ENCODE data around the gene HDHD3.

Gene HDHD3

DNA sequence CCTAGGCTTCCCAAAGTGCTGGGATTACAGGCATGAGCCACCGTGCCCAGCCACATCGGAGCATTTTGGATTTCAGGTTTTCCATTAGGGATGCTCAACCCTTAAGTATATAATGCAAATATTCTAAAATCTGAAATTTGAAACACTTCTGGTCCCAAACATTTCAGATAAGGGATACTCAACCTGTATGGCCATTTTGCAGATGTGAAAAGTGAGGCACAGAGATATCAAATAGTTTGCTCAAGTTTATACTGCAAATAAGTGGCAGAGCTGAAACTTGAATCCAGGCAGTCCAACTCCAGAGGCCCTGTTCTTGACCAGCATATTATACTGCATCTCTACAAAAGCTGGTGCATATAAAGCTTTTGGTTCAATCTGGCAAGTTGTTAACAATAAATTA lies 39.1 kb downstream of the HDHD3 start:
- DNase-seq (ENCODE audit: low read depth, low spot score), result no peak

- no peak for DNase-seq (ENCODE audit: low read depth, low spot score)
Measured at GRCh38 chr9:113331780-113332179, 45.0 kb downstream of the HDHD3 start.

DNA sequence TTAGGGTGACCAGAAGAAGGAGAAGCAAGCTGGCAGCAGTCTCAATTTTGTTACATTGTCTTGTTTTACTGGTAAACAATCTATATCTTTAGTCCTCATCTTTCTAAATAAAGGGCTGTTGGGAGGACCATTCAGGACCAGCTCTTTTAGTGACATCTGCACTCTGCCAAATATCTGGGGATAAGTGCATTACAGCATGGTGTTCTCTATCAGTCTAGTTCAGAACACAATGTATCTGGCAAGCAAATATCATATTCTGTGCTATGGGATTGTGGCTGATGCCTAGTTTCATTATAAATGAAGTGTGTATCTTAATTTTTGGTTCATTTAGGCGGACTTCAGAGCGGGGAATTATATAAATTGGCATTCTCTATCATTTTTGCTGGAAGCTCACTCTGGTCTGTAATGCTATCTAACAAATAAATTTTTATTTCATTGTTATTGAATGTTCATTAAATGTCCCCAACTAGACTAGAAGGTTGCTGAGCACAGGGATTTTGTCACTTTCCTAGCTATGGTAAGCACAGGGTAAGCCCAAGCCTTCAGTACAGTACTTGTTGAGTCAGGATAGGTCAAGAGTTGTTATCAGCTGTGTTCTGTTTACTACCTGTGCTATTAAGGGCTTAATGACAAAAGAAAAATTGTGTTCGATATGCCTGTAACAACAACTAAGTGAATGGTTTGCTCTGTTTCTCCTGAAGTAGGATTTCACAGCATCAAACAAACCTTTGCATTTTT lies 48.6 kb downstream of the HDHD3 start:
- no peak for DNase-seq (ENCODE audit: low read depth, low spot score)

DNA sequence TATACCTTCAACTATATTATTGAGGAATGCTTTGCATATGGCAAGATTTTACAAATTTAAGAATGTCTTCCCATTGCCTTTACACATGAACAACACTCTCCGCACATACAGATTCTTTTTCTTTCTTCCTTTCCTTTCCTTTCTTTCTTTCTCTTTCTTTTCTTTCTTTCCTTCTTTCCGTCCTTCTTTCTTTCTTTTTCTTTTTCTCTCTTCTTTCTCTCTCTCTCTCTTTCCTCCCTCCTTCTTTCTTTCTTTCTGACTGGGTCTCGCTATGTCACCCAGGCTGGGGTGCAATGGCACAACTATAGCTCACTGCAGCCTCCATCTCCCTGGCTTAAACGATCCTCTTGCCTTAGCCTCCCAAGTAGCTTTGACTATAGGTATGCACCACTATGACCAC lies 50.6 kb downstream of the HDHD3 start:
- DNase-seq (ENCODE audit: low read depth, low spot score), result no peak

All from iPS DF 19.7 (cell line).